ENCODE results near the gene EXOG. TPM values are rescaled to one million over a fixed set of nuclear protein-coding genes. Genes with fewer than 3 reads are reported as not detected.

Gene EXOG
- total RNA-seq, 1 experiment from 2014 or later, result 13.7 TPM

- POLR2A ChIA-PET, result no interaction called here
- Mint-ChIP-seq H3K27ac (no peak overlapping the region), H3K4me3 (no peak overlapping the region), H3K9me3 (peaks cover under 1% of the 10 kb centered on the region; the same call in 1 of the 2 replicates), H3K36me3 (no peaks in the 10 kb centered on the region; the same call in 1 of the 2 replicates), H3K4me1 (peaks cover 13% of the 10 kb centered on the region), H3K27me3 (ENCODE audit: low read depth) (no peaks in the 10 kb centered on the region)
- ATAC-seq, result no peak
- no peak for TF ChIP-seq CREM (CRISPR knock-in tag; IDR thresholded peaks at IDR 0.05)
- no peak for TF ChIP-seq TCF7 (CRISPR knock-in tag; IDR thresholded peaks at IDR 0.05; ENCODE audit: low read depth)
- no peak for TF ChIP-seq ZNF671 (CRISPR knock-in tag; IDR thresholded peaks at IDR 0.05)
- no peak for TF ChIP-seq USF2 (CRISPR knock-in tag; IDR thresholded peaks at IDR 0.05)
- no peak for TF ChIP-seq FOXK1 (CRISPR knock-in tag; IDR thresholded peaks at IDR 0.05)
- TF ChIP-seq ARID4B (CRISPR knock-in tag; IDR thresholded peaks at IDR 0.05; ENCODE audit: borderline replicate concordance), result no peak
- no peak for TF ChIP-seq IRF2 (CRISPR knock-in tag; IDR thresholded peaks at IDR 0.05; ENCODE audit: borderline replicate concordance, low read depth)
- TF ChIP-seq PREB (CRISPR knock-in tag; IDR thresholded peaks at IDR 0.05; ENCODE audit: borderline replicate concordance), result no peak
- no peak for TF ChIP-seq E2F5 (CRISPR knock-in tag; IDR thresholded peaks at IDR 0.05)
- no peak for TF ChIP-seq ZNF396 (CRISPR knock-in tag; IDR thresholded peaks at IDR 0.05; ENCODE audit: borderline replicate concordance)
- no peak for TF ChIP-seq IRF1 (CRISPR knock-in tag; IDR thresholded peaks at IDR 0.05)
- no peak for TF ChIP-seq TEAD1 (CRISPR knock-in tag; IDR thresholded peaks at IDR 0.05)
- no peak for TF ChIP-seq ZSCAN18 (CRISPR knock-in tag; IDR thresholded peaks at IDR 0.05)
- TF ChIP-seq ZNF219 (CRISPR knock-in tag; IDR thresholded peaks at IDR 0.05; ENCODE audit: borderline replicate concordance), result no peak
- CTCF ChIA-PET, result no interaction called here
- no peak for DNase-seq (ENCODE audit: low spot score)
Observed at GRCh38 chr3:38541806-38542205, 45.7 kb downstream of the EXOG start.

Data from WTC11 (cell line).